GM21515 (cell line): Measurements from ENCODE around the gene UTY.

Experiments used
- ATAC-seq: cut with Tn5 transposase; IDR thresholded peaks from one replicate; pipeline ENCODE4 v1.9.1; 2021; ENCODE audit not compliant: unreplicated experiment

UTY gene

DNA sequence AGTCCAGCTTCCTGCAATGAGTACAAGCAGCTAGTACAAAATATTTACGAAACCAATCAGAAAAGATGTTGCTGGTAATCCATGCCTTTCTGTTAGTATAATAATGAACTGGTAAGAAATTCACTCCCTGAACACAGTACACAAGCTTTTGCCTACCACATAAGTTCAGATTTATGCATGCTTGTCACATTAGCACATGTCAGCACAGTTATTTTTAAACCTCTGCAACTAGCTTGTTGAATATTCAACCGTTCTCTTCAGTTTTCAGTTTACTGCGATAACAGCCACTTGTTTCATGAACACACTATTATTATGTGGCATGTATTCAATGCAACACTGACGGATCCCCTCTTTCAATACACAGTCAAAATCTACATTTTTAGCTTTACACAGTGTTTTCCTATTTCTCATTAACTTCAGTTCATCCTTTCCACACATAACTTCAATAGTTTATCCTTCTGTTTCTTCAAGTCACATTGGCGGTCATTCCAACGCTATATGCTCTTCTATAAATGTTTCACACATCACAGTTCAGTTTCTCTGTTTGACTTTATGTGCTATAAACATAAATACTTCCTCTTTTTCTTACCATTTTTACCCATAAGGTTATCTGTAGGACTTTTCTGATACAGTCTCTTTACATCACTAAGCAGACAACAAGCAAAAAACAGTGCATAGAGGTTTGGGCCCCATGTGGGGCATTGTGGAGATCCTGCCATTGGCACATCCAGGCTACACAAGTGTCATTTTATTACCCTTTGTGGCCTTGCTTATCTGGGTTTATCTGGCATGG lies 62.8 kb downstream of the UTY start:
- ATAC-seq = peak; percentile 80

DNA sequence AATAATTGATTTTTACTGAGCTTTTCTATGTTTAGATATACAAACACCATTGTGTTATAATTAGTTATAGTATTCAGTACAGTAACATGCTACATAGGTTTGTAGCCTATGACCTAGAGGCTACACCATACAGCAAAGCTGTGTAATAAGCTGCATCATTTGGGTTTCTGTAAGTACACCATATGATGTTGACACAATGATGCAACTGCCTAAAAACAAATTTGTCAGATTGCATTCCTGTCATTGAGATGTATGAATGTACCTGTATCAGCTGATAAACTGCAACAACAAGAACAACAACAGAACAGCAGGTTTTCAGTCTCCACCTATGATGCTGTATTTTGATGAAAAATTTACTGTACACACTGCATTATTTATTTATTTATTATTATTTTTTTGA lies 64.3 kb downstream of the UTY start:
- no peak for ATAC-seq

DNA sequence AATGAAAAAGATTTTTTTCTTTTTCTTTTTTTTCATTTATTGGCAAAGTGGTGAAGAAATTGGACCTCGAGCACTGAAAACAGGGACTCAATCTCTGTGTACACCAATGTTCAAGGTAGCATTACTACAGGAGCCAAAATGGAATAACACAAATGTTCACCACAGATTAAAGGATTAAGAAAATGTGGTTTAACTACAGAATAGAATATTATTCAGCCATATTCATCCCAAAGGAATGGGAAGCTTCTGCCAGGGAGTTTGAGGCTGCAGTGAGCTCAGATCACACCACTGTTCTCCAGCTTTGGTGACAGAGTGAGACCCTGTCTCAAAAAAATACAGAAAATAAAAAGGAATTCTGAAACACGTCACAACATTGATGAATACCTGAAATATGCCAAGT lies 81.0 kb downstream of the UTY start:
- no peak for ATAC-seq

DNA sequence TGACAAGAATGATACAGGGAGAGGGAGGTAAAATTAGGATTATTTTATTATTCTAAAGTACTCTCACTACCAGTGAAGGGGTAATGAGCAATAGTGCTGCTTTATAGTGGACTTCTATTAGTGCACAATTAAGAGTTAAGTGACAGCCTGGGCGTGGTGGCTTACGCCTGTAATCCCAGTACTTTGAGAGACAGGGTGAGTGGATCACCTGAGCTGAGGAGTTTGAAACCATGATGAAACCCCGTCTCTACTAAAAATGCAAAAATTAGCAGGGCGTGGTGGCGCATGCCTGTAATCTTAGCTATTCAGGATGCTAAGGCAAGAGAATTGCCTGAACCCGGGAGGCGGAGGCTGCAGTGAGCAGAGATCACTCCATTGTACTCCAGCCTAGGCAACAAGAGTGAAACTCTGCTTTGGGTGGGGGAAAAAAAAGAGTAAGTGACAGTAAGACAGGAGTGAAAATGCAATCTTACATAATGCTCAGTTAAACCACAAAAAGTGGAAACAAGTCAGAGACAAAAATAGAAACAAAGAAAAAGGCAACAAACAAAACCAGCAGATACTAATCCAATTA lies 98.6 kb downstream of the UTY start:
- peak; percentile 71 for ATAC-seq

DNA sequence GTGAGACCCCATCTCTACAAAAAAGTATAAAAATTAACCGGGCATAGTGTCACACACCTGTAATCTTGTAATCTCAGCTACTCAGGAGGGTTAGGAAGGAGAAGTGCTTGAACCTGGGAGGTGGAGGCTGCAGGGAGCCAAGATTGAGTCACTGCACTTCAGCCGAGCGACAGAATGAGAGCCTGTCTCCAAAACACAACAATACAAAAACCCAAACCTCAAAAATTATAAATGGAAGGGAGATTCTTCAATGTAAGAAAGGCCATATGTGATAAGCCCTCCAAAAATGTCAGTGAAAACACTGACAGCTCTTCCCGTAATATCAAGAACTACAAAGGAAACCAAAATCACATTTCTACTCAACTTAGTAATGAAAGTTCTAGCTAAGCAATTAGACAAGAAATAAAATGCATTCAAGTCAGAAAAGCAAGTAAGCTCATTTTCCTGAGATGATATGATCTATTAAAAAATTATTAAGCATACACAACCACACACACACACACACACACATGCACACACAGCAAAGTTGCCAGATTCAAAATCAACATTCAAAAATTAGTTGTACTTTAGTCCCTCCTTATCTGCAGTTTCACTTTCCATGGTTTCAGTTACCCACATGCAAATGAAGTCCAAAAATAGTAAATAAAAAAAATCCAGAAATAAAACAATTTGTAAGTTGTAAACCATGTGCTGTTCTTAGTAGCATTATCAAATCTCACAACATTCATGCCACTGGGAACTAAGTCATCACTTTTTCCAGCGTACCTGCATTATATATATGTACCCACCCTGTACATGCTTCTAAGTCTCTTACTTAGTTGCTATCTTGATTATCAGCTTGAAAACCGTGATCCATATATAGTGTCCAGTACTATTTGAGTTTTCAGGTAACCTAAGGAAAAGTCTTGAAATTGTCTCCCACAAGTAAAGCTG lies 108.7 kb downstream of the UTY start:
- no peak for ATAC-seq

DNA sequence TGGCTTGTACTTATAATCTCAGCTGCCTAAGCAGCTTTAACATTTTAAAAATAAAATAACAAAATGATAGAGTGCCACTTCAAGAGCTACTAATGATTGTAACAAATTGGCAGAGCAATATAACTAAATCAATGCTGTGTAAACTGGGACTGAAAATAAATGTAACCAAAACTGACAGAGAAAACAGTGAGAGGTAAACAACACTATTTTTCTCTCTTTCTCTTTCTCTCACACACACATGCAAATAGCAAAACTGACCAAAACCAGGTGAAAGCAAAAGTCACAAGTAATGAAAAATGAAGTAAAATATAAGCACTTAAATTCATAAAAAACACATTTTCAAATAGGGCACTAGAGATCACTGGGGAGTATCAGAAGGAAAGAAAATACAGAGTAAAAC lies 109.6 kb downstream of the UTY start:
- ATAC-seq = peak; percentile 49

DNA sequence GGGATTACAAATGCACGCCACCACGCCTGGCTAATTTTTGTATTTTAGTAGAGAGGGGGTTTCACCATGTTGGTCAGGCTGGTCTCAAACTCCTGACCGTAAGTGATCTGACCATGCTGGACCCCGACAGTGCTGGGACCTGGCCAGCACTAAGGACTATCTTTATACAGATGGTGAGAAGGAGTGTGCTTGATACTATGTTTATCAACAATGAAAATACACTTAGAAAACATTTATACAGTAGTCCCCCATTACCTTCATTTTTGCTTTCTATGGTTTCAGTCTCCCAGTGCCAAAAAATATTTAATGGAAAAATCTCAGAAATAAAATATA lies 111.4 kb downstream of the UTY start:
- ATAC-seq = no peak

DNA sequence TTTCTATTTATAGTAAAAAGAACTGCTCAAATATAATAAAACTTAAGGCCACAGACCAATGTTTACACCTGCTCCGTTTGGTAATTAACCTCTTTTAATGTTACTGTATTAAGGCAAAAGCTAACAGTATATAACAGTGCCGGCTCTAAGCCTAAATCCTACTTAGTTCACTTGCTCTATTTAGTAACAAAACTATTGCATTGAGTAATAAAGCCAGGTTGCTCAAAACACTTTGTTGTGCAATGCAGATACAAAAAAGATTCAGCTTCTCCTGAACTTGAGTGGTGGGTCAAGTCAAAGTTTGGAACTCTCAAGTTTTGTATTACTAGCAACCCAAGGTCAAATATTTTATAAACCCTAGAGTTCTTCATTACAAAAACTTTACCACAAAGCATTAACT lies 116.2 kb downstream of the UTY start:
- ATAC-seq = no peak

DNA sequence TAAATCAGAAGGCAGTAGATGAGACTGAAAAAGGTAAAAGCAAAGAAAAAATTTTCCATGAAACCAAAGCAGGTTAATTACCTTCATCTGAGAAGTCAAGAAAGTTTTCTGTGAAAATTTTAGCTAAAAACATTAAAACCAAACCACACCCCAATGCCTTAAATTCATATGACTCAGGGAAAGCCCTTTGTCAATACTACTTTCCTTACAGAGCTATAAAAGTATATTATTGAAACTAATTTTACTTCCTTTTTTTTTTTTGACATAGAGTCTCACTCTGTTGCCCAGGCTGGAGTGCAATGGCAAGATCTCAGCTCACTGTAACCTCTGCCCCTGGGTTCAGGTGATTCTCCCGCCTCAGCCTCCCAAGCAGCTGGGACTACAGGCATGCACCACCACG lies 117.2 kb downstream of the UTY start:
- no peak for ATAC-seq

DNA sequence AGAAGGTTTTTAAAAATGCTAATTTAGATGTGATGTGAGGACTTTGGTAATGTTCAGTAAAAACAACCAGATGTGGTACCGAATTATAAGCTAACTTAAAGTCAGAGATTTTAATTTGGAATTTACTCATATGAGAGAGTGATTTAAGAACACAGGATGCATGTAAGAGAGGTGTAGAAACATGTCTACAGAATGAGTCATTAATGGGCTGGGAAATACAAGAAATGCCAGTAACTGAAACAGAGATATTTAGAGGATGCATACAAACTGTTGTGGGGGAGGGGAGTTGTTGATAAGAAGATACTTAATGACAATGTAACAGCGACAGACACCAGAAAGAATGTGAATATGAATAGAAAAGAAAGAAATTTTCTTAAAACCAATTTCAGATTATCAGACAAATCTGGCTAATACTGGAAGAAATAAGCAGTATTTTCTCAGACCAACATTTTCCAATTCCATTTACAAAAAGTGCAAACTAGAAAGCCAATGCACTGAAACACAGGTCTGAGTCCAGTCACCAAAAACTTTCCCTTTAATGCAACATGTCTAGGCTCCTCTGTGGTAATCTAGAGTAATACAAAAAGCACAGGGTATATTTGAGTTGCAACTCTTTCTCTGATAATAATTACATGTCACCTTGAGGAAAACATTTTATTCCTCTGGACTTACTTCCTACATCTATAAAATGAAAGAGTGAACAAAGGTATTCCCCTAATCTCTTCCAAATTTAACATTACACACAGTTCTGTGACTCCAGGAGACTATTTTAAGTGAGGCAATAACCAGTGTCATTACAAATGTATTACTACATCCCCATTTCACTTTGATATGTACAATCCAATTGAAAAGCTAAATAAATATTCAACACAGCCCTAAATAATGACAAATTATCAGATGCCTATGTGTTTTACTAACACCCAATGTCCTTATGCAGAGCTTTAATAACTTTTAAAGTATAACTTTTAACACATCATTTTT lies 117.9 kb downstream of the UTY start:
- no peak for ATAC-seq

DNA sequence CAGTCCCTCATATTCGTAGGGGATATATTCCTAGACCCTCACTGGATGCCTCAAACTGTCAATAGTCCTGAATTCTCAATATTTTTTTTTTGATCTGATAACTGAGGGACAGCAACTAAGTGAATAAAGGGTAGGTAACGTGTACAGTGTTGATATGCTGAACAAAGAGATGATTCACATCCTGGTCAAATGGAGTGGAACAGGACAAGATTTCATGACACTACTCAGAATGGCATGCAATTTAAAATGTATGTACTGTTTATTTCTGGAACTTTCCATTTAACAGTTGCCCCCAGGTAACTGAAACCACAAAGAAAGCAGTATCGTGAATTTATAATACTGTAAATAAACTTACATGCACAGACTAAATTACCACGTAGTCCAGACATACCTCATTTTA lies 128.4 kb downstream of the UTY start:
- ATAC-seq = no peak

DNA sequence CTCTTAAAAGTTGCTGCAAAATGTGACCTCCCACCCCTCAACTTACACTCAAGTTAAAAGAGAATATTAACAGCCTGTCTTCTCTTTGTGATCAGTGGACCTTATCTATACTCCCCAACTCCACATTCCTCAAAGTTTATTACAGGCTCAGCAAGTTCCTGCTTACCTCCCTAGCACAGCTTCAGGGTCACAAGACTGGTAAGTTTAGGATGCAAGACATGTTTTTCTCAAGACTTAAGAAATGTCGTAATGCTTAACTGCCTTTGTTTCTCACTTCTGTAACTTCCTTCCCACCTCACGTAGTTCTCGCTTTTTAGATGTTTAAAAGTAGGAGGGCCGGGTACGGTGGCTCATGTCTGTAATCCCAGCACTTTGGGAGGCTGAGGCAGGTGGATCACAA lies 132.7 kb downstream of the UTY start:
- no peak for ATAC-seq

DNA sequence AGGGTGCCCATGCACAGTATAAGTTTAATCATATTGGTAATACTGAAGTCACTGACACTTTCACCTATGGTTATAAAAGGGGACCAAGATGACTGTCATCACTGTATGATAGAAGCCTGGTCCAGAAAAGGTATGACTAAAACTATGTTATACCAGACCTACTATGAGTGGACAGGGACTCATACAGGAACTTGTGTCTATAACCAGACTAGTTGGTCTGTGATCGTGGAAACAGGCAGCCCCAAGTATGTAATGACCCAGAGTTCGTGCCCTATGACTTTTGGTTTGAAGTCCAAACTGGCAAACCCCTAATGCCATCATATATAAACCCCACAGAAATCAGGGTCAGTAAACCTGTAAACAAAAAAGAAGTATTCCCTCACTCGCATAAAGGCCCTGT lies 134.3 kb downstream of the UTY start:
- ATAC-seq = no peak

DNA sequence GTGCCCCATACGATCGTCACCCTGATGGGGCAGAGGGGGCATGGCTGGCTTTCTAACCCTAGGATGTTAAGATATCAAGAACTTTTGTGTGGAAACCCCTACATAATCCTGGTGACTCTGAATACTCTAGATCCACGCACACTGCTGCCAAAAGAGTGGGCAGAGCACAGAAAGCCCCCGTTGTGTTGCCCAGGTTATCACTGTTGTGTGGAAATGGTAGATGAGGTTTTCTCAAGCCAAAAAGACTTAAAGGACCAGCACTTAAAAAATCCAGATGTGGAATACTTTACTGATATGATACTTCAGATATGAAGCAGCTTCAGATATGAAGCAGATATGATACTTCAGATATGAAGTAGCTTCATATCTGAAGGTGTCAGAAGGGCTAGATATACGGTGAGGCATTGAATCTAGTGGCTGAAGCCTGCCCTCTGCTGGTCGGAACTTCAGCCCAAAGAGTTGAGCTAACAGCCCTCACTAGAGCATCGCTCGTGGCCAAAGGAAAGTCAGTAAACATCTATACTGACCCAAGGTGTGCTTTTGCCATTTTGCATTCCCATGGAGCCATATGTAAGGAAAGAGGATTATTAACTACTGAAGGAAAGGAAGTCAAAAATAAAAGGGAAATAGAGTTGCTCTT lies 136.4 kb downstream of the UTY start:
- ATAC-seq = peak; percentile 56

DNA sequence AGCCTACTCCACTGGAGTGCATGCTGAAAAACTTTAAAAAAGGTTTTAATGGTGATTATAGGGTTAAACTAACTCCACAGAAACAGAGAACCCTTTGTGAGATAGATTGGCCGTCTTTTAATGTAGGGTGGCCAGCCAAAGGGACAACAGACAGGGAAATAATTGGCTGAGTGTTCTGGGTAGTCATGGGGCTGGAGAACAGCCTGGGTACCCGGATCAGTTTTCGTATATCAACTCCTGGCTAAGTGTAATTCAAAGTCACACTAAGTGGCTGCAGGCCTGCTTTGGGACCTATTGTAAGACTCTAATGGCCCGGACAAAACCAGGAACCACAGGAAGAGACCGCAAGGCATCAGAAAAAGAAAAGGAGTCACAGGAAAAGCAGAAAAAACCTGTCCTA lies 139.9 kb downstream of the UTY start:
- no peak for ATAC-seq

DNA sequence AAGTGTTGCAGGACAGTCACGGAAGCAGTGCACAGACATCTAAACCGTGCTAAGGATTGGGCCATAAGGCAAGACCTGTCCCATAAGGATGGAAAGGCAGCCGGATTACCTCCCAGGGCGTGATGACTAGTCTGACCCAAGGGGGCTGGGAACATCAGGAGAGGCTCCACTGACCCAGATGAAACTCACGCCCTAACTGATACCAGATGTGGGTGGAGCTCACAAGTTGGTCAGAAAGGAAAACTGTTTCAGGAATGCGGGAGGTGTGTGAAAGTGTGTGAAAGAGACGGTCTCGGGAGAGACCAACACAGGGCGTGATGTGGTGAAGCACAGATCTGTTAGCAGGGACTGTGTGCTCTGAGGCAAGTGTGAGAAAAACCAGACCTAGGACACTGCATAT lies 140.5 kb downstream of the UTY start:
- ATAC-seq = no peak

DNA sequence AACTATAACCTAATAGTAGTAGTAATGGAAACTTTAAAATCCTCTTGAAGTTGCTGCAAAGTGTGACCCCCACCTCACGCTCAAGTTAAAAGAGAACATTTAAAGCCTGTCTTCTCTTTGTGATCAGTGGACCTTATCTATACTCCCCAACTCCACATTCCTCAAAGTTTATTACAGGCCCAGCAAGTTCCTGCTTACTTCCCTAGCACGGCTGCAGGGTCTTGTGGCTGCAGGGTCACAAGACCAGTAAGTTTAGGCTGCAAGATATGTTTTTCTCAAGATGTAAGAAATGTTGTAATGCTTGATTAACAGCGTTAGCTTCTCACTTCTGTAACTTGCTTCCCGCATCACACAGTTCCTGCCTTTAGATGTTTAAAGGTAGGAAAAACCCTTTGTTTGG lies 141.1 kb downstream of the UTY start:
- no peak for ATAC-seq

DNA sequence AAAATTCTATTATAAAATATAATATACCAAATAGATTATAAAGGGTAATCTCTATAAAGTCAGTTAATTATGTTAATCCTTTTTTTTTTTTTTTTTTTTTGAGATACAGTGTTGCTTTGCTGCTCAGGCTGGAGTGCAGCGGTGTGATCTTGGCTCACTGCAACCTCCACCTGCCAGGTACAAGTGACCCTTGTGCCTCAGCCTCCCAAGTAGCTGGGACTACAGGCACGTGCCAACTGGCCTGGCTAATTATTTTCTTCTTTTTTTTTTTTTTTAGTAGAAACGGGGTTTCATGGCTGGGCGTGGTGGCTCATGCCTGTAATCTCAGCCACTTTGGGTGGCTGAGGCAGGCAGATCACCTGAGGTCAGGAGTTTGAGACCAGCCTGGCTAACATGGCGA lies 141.9 kb downstream of the UTY start:
- no peak for ATAC-seq

DNA sequence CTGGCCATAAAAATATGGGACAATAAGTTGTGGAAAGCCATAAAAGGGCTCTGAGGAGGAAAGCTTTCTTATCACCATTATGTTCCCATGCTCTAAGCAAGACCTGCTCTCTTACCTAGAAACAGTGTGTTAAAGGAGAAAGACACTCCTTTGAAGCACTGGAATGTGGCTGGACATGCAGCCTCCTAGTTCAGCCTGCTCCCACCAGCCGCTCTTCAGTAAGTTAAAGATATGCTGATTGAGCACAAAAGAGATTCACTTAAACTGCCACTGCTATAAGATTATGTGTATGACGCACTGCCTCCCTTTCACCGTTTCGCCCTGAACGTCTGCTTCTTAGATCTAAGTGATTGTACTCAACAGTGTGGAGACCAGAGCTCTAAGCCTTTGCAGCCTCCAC lies 146.0 kb downstream of the UTY start:
- no peak for ATAC-seq

DNA sequence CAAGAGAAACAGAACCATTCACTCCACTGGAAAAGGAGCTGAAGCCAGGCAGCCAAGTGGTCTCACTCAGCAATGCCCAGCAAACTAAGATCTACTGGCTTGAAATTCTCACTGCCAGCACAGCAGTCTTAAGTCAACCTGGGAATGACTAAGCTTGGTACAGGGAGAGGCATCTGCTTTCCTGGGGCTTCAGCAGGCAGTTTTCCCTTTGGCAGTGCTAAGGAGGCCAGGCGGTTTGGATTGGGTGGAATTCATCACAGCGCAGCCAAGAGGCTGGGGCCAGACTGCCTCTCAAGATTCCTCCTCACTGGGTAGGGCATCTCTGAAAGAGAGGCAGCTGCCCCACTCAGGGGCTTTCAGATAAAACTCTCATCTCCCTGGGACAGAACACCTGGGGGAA lies 149.2 kb downstream of the UTY start:
- ATAC-seq = no peak
